Smooth muscle cell of the brain vasculature (primary cell): Measurements from ENCODE around the gene HSF2.
A peak's percentile ranks its signal among the peaks of the same experiment; 100 is the strongest.

ENCODE experiments used
- DNase-seq: peaks from one replicate; pipeline ENCODE4 v3.0.0-alpha.2; 2012; ENCODE audit warnings: low read depth, low spot score

Gene HSF2

DNA sequence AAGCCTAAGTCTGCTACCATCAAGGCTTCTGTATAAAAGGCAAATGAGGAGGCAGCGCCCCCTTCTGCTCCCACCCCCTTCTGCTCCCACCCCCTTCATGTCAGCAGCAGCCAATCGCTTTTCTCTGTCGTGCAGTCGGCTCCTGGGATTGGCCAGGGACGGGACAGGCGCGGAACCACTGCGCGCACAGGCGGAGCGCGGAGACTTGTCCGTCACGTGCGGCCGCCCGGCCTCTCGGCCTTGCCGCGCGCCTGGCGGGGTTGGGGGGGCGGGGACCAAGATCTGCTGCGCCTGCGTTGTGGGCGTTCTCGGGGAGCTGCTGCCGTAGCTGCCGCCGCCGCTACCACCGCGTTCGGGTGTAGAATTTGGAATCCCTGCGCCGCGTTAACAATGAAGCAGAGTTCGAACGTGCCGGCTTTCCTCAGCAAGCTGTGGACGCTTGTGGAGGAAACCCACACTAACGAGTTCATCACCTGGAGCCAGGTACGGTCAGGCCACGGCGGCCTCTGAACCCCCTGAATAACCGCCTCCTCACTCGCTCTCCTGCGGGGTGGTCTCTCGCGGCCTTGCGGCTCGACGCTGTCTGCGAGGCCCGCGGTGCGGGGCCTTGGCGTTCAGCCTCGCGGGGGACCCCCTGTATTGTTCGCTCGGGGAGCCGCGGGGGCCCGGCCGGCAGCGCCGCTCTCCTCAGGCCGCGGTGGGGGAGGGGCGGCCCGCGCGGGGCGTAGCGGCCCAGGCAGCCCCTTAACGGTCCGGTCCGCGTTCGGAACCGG lies at the start of gene HSF2:
TSS of gene HSF2 (plus strand) at position 305 of the 773 bp plus-strand sequence. CDS start at position 391, 86 bp downstream.
- DNase-seq = peak; percentile 95

DNA sequence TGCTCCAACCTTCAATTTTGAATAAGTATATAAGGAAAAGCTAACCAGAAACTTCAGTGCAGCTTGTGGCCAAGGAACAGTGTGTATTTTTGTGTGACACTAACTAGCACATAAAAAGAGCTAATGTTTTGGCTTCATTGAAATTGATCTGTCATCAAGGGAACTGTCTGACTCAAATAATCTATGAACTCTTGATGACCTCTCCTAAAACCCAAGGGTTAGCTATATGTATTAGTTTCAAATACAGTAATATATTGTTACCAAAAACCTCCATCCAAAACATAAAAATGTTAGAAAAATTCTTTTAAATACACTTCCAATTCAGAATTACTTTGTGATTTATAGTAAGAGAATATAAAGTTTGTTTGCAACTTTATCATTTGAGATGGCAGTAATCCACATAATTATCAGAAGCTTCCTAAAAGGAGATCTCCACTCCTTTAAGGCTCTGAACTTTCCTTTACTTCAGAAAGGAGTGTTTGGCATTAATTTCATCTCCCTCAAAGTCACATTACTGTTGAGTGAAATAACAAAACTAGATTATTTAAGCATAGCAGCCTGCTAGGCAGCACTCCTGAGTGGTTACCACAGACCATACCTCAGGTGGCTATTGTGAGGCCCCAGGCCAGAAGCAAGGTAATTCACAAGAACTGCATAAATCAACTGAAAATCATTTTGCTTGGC lies 46.3 kb upstream of the HSF2 start:
- no peak for DNase-seq

DNA sequence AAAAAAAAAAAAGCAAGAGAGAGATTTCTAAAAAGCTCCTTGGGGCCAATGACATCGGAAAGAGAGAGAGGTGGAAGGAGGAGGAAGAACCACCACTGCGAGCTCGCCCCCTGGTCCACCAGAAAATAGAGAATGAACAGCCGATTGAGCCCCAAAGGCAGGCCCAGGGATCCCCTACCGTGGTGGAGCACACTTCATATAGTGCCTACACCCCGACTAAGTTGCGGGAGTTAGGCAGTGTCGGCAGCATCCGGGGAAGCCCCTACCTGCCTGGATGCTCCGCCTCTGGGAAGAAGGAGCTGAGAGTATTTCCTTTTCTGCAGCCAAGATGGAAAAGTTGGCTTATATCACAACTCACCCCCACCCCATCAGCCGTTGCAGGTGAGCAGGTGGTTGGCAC lies 38.6 kb upstream of the HSF2 start:
- DNase-seq = no peak

GRCh38 chr6:122361314-122361979 lies 38.0 kb upstream of the HSF2 start:
- no peak for DNase-seq

GRCh38 chr6:122363769-122364483 lies 35.5 kb upstream of the HSF2 start:
- no peak for DNase-seq

DNA sequence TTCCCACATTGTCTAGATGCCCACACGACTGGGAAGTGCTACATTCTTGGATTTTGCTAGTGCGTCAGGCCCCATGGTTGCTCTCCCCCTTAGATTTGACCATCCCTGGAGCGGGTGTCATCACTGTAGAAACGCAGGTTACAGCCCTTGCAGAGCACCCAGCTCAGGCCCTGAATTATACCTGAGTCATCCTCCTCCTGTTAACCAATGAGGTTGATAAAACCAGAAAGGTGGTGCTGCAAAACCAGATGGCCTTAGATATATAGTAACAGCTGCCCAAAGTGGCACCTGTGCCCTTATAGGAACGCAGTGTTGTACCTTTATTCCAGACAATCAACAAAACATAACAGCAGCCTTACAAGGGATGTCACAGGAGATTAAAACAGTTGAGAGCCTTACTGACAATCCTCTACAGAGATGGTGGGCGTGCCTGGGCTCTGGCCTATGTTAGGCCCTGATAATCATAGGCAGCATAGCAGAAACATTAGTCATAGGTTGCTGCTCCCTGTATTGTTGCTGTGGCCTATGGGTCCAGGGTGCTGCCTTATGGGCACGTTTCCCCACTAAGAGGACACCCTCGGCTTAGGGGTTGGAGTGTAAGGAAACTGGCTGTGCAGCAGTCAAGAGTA lies 33.6 kb upstream of the HSF2 start:
- DNase-seq = no peak

DNA sequence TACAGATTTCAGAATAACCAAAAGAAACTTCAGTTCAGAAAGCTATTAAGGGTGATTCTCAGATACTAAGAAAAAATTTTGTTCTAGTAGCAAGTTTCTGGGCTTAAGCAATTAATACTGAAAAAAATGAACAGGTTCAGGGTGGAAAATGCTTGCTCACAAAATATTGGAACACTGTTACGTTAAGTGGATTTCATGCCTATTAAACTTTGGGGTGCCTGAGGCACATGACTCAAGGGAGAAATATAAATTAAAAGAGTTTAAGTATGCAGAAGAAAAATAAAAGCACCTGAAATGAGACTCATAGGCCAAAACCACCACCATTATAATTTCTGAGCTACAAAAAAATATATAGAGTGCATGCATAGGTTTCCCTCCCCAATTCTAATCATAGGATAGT lies 32.3 kb upstream of the HSF2 start:
- DNase-seq = no peak

- no peak for DNase-seq
Measured at GRCh38 chr6:122369536-122369935, 29.9 kb upstream of the HSF2 start.

- DNase-seq = peak; percentile 7
Measured at GRCh38 chr6:122372647-122373046, 26.8 kb upstream of the HSF2 start.

GRCh38 chr6:122374307-122374706 lies 25.1 kb upstream of the HSF2 start:
- DNase-seq = no peak

GRCh38 chr6:122376246-122376645 lies 23.2 kb upstream of the HSF2 start:
- no peak for DNase-seq

GRCh38 chr6:122381494-122382265 lies 17.8 kb upstream of the HSF2 start:
- DNase-seq = peak; percentile 41

- DNase-seq = no peak
Measured at GRCh38 chr6:122385857-122386612, 13.4 kb upstream of the HSF2 start.

DNA sequence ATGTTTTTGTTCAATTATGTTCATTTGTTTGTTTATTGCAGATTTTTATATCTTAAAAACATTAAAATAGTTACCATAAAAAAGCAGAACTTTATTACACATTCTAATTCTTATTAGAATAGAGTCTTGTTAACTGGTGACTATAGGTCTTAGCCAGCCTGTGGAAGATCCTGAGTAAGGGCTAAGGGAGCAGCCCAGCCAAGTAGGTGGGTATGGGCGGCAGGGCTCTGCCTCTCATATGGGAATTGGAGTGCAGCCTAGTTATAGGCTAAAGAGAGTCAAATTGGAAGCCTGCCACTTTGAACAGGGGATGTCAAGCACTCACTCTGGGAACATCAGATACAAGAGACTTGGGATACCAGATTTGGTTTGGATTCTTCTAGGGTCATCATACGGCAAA lies 10.5 kb upstream of the HSF2 start:
- DNase-seq = no peak

DNA sequence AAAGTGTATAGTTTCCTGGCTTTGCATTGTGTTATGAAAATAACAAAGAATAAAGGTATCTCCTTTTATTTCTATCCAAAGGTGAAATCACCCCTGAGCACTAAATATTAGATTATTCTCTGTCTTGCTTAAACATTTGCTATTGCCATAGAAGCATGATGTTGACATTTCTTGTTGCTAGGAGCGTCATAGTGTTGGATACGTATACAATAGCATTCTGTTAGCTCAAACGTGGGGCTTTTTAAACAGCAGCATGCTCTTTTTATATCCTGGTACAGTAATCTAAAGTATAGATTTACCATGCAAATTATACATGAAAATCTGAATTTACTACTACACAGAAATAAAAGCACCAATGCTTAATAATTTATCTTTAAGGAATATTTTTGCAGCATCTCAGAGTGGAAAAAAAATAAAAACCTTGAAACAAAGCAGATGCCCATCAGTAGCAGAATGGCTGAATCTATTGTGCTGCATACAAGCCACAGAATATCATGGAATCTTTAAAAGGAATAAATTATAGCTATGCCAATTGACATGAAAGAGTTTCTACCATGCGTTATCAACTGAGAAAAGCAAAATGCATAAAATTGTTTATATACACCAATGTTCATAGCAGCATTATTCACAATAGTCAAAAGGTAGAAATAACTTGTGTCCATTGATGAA lies 9.6 kb upstream of the HSF2 start:
- DNase-seq = no peak

- DNase-seq = no peak
Measured at GRCh38 chr6:122392564-122393350, 6.7 kb upstream of the HSF2 start.

DNA sequence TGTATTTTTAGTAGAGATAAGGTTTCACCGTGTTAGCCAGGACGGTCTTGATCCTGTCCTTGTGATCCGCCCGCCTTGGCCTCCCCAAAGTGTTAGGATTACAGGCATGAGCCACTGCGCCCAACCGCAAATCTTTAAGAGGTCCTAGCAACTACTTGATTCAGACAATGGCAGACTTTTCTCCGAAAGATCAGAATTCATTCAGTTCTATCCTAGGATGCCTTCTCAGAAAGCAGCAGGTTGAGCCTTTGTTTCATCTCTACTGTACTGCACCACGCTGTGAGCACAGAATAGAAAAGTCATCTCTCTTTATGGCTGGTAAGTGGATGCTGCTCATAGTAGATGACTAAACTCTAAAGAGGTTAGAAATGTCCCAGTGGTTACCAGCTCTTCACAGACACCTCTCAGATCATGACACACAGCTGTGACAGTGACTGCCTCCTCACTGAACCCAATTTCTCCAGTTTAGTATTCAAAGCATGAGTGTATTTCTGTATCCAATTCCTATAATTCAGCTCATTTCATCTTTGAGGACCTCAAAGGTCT lies 6.0 kb upstream of the HSF2 start:
- no peak for DNase-seq

GRCh38 chr6:122394016-122394415 lies 5.4 kb upstream of the HSF2 start:
- DNase-seq = no peak

DNA sequence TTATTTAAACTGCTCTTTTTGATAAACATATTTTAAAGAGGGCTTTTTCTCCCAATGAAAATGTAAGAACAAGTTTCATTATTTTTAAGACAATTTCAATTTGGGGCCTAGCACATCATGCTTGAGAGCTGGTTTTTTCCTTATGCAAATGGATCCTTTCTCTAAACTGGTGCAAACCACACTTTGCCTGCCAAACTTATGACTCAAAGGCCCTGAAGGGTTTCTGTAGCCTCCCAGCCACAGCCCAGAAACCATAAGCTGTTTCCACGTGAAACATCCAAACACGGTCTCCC lies 451 bp upstream of the HSF2 start:
- no peak for DNase-seq
